ENCODE results near the gene SPCS3.
"Not testable (repeated sequence)": the region's sequence is repeated elsewhere in the genome, so short reads cannot be mapped to it uniquely, and the experiment has no call there.

Gene SPCS3

DNA sequence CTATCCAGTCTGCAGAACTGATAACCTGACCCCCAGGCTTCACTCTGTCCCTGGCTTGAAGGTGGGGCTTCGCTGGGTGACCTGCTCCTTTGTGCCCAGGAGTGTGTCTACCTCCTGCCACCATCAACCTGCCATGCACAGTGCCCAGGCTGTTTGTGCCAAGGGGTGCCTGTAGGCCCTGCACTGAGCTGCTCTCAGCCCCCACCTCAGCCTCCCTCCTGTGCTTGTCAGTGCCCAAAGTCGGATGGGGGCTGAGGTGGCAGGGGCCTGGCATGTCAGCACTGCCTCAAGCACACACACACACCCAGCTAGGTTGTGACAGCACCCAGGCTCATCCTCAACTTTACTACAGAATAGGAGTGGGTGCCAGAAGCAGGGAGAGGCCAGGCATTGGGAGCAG lies 23.5 kb downstream of the SPCS3 start:
- no peak for DNase-seq (ENCODE audit: low read depth in 1 of 2, low spot score in 1 of 2)
- TF ChIP-seq, protein P1, sequence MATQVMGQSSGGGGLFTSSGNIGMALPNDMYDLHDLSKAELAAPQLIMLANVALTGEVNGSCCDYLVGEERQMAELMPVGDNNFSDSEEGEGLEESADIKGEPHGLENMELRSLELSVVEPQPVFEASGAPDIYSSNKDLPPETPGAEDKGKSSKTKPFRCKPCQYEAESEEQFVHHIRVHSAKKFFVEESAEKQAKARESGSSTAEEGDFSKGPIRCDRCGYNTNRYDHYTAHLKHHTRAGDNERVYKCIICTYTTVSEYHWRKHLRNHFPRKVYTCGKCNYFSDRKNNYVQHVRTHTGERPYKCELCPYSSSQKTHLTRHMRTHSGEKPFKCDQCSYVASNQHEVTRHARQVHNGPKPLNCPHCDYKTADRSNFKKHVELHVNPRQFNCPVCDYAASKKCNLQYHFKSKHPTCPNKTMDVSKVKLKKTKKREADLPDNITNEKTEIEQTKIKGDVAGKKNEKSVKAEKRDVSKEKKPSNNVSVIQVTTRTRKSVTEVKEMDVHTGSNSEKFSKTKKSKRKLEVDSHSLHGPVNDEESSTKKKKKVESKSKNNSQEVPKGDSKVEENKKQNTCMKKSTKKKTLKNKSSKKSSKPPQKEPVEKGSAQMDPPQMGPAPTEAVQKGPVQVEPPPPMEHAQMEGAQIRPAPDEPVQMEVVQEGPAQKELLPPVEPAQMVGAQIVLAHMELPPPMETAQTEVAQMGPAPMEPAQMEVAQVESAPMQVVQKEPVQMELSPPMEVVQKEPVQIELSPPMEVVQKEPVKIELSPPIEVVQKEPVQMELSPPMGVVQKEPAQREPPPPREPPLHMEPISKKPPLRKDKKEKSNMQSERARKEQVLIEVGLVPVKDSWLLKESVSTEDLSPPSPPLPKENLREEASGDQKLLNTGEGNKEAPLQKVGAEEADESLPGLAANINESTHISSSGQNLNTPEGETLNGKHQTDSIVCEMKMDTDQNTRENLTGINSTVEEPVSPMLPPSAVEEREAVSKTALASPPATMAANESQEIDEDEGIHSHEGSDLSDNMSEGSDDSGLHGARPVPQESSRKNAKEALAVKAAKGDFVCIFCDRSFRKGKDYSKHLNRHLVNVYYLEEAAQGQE (IDR thresholded peaks at IDR 0.05; ENCODE audit: insufficient replicate concordance, low read depth): no peak
- TF ChIP-seq POLR2AphosphoS5 (IDR thresholded peaks at IDR 0.05; ENCODE audit: low read depth) (no peak), GABPA (IDR thresholded peaks at IDR 0.05; ENCODE audit: low read depth) (no peak), SPI1 (IDR thresholded peaks at IDR 0.05; ENCODE audit: borderline replicate concordance, low read depth) (no peak)
- TF ChIP-seq, protein P2, sequence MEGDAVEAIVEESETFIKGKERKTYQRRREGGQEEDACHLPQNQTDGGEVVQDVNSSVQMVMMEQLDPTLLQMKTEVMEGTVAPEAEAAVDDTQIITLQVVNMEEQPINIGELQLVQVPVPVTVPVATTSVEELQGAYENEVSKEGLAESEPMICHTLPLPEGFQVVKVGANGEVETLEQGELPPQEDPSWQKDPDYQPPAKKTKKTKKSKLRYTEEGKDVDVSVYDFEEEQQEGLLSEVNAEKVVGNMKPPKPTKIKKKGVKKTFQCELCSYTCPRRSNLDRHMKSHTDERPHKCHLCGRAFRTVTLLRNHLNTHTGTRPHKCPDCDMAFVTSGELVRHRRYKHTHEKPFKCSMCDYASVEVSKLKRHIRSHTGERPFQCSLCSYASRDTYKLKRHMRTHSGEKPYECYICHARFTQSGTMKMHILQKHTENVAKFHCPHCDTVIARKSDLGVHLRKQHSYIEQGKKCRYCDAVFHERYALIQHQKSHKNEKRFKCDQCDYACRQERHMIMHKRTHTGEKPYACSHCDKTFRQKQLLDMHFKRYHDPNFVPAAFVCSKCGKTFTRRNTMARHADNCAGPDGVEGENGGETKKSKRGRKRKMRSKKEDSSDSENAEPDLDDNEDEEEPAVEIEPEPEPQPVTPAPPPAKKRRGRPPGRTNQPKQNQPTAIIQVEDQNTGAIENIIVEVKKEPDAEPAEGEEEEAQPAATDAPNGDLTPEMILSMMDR (IDR thresholded peaks at IDR 0.05; ENCODE audit: insufficient read depth, low read length): no peak
- Histone ChIP-seq H3K27me3 (ENCODE audit: insufficient read depth, poor library complexity, severe bottlenecking) (no peaks in the 10 kb centered on the region), H3K4me3 (replicated peaks; ENCODE audit: insufficient read depth, low read length) (no peak overlapping the region), H3K27ac (replicated peaks) (no peak overlapping the region)

DNA sequence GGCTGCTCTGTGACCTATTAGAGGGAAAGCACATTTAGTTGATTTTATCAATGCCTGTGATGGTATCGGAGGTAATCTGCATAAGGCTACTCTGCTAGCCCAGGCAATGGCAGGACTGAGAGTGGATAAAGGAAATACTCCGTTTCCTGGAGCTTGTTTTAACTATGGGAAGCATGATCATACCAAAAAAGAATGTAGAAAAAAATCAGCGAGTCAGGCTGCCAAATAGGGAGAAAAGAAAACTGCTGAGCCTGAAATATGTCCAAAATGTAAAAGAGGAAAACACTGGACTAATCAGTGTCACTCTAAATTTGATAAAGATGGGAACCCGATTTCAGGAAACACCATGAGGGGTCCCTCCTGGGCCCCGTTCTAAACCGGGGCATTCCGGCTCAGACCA lies 25.6 kb downstream of the SPCS3 start:
- not testable (repeated sequence) for H3K4me3 ChIP-seq (replicated peaks; ENCODE audit: insufficient read depth, low read length); H3K27ac ChIP-seq (replicated peaks); H3K27me3 ChIP-seq (ENCODE audit: insufficient read depth, poor library complexity, severe bottlenecking); DNase-seq (ENCODE audit: low read depth in 1 of 2, low spot score in 1 of 2)

DNA sequence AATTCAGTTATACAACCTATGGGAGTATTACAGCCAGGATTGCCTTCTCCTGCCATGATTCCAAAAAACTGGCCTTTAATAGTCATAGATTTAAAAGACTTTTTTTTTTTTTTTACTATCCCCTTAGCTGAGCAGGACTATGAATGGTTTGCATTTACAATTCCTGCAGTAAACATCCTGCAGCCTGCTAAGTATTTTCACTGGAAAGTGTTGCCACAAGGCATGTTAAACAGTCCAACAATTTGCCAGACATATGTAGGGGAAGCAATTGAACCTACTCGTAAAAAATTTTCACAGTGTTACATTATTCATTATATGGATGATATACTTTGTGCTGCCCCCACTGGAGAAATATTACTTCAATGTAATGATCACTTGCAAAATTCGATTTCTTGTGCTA lies 27.1 kb downstream of the SPCS3 start:
- DNase-seq (ENCODE audit: low read depth in 1 of 2, low spot score in 1 of 2); H3K27ac ChIP-seq (replicated peaks); H3K27me3 ChIP-seq (ENCODE audit: insufficient read depth, poor library complexity, severe bottlenecking); H3K4me3 ChIP-seq (replicated peaks; ENCODE audit: insufficient read depth, low read length): not testable (repeated sequence)

DNA sequence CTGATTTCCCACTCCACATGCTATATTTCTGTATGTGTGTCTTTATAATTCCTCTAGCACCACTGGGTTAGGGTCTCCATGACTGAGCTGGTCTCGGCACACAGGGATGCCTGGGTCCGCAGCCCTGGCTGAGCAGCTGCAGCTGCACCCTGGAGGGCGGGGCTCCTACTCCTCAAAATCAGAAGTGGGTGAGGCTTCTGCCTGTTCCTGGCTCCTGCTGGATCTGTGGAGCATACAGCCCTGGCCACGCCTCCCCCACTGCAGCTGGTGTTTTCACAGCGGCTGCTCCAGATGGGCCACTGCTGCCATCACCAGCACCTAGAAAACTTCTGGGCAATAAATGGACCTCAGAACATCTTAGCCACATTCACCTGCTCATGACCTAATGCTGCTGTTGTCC lies 30.9 kb downstream of the SPCS3 start:
- no peak overlapping the region for H3K27ac ChIP-seq (replicated peaks)
- TF ChIP-seq POLR2AphosphoS5 (IDR thresholded peaks at IDR 0.05; ENCODE audit: low read depth): no peak
- TF ChIP-seq SPI1 (IDR thresholded peaks at IDR 0.05; ENCODE audit: borderline replicate concordance, low read depth): no peak
- TF ChIP-seq, protein P2 (IDR thresholded peaks at IDR 0.05; ENCODE audit: insufficient read depth, low read length): no peak
- TF ChIP-seq, protein P1 (IDR thresholded peaks at IDR 0.05; ENCODE audit: insufficient replicate concordance, low read depth): no peak
- no peak for TF ChIP-seq GABPA (IDR thresholded peaks at IDR 0.05; ENCODE audit: low read depth)
- H3K4me3 ChIP-seq (replicated peaks; ENCODE audit: insufficient read depth, low read length): no peak overlapping the region
- no peaks in the 10 kb centered on the region for H3K27me3 ChIP-seq (ENCODE audit: insufficient read depth, poor library complexity, severe bottlenecking)
- DNase-seq (ENCODE audit: low read depth in 1 of 2, low spot score in 1 of 2): no peak

DNA sequence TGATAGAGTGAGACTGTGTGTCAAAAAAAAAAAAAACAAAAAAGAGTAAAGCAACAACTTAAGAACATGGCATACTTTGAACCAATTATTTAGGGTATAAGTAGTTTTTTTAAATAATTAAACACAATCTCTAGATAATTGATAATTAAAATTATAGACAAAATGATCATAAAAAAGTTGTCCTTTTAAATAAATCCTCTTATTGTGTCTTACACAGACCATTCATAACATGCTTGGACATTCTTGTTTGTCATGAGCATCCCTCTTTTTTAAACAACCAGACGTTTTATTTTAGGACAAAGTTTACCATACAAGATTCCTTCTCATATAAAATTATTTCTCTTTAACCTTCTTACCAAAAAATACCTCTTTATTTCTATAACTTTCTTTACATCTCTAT lies 35.1 kb downstream of the SPCS3 start:
- DNase-seq (ENCODE audit: low read depth in 1 of 2, low spot score in 1 of 2): no peak
- no peak for TF ChIP-seq GABPA (IDR thresholded peaks at IDR 0.05; ENCODE audit: low read depth)
- no peak for TF ChIP-seq SPI1 (IDR thresholded peaks at IDR 0.05; ENCODE audit: borderline replicate concordance, low read depth)
- TF ChIP-seq, protein P1 (IDR thresholded peaks at IDR 0.05; ENCODE audit: insufficient replicate concordance, low read depth): no peak
- TF ChIP-seq, protein P2 (IDR thresholded peaks at IDR 0.05; ENCODE audit: insufficient read depth, low read length): no peak
- no peak for TF ChIP-seq POLR2AphosphoS5 (IDR thresholded peaks at IDR 0.05; ENCODE audit: low read depth)

More for the DNA sequence above, 35.1 kb downstream of the SPCS3 start:
- Histone ChIP-seq H3K27ac (replicated peaks) (no peak overlapping the region), H3K27me3 (ENCODE audit: insufficient read depth, poor library complexity, severe bottlenecking) (no peaks in the 10 kb centered on the region), H3K4me3 (replicated peaks; ENCODE audit: insufficient read depth, low read length) (no peak overlapping the region)
